ENCODE results near the gene B3GNT4.

DNA sequence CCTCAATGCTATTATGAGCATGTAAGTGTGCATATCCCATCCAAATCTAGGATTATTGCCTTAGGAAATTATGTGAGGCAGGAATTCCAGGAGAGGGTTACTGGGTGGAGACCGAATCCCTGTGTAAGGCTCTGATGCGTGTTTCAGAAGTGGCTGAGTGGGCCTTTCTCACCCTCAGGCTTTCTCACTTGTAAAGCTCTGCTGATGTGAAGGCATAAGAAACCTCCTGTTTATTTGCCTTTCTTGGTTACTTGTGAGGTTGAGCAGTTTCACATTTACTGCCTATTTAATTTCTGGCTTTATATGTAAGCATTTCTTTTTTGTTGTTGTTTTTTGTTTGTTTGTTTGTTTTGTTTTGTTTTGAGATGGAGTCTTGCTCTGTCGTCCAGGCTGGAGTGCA is 40.5 kb upstream of the B3GNT4 start:
- TF ChIP-seq, protein P1, sequence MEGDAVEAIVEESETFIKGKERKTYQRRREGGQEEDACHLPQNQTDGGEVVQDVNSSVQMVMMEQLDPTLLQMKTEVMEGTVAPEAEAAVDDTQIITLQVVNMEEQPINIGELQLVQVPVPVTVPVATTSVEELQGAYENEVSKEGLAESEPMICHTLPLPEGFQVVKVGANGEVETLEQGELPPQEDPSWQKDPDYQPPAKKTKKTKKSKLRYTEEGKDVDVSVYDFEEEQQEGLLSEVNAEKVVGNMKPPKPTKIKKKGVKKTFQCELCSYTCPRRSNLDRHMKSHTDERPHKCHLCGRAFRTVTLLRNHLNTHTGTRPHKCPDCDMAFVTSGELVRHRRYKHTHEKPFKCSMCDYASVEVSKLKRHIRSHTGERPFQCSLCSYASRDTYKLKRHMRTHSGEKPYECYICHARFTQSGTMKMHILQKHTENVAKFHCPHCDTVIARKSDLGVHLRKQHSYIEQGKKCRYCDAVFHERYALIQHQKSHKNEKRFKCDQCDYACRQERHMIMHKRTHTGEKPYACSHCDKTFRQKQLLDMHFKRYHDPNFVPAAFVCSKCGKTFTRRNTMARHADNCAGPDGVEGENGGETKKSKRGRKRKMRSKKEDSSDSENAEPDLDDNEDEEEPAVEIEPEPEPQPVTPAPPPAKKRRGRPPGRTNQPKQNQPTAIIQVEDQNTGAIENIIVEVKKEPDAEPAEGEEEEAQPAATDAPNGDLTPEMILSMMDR (conservative IDR thresholded peaks at IDR 0.05) = no peak
- TF ChIP-seq EZH2 (IDR thresholded peaks at IDR 0.05; ENCODE audit: low read depth) = no peak
